Calu3 (cell line): ENCODE data around the gene F2. TPM values are rescaled to one million over a fixed set of nuclear protein-coding genes. Genes with fewer than 3 reads are reported as not detected.

Source experiments
- BruUV-seq: library from RNA; stranded (reverse); fragments of 400-500 nt; replicated peaks from 2 replicates; lab custom pipeline; 2021; lab: Mats Ljungman, UMichigan
- CTCF ChIA-PET: fragments of 300-600 bp; sonication (Branson Sonifier 250); formaldehyde crosslinking; loops from one replicate; lab custom pipeline; 2022; ENCODE audit warnings: antibody characterized with exemption; lab: Charles Lee
- DNase-seq: peaks from one replicate; pipeline ENCODE4 v3.0.0; 2022
- H3K27ac Mint-ChIP-seq: one replicate; pipeline ENCODE4 v1.8.0; 2022; ENCODE audit warnings: mixed read lengths; ENCODE audit not compliant: unreplicated experiment
- H3K27me3 Mint-ChIP-seq: one replicate; pipeline ENCODE4 v1.8.0; 2022; ENCODE audit warnings: mixed read lengths; ENCODE audit not compliant: unreplicated experiment
- H3K36me3 Mint-ChIP-seq: one replicate; pipeline ENCODE4 v1.8.0; 2022; ENCODE audit warnings: mild to moderate bottlenecking, moderate library complexity, mixed read lengths; ENCODE audit not compliant: insufficient read depth, unreplicated experiment
- H3K4me1 Mint-ChIP-seq: one replicate; pipeline ENCODE4 v1.8.0; 2022; ENCODE audit warnings: mild to moderate bottlenecking, low read depth, mixed read lengths; ENCODE audit not compliant: unreplicated experiment
- H3K4me3 Mint-ChIP-seq: one replicate; pipeline ENCODE4 v1.8.0; 2022; ENCODE audit warnings: mild to moderate bottlenecking, low read depth, moderate library complexity, mixed read lengths; ENCODE audit not compliant: unreplicated experiment
- H3K9me3 Mint-ChIP-seq: one replicate; pipeline ENCODE4 v1.8.0; 2022; ENCODE audit warnings: low read depth, mixed read lengths; ENCODE audit not compliant: unreplicated experiment
- intact Hi-C: fragments of 100-400 bp; cut with micrococcal nuclease; formaldehyde crosslinking; loops from one replicate; pipeline ENCODE4 v1.10.0; 2022; ENCODE audit not compliant: unreplicated experiment
- total RNA-seq: library from RNA; stranded (reverse); gene quantifications from 2 replicates; pipeline ENCODE4 v1.2.3, GENCODE V29; 2022
- TF ChIP-seq, protein P1 (sequence below): fragments of 200-600 bp; IDR thresholded peaks from one replicate; pipeline ENCODE4 v1.8.0; 2022; ENCODE audit warnings: antibody characterized with exemption; ENCODE audit not compliant: unreplicated experiment

Gene F2
- total RNA-seq, 1 experiment from 2014 or later: not detected

GRCh38 chr11:46698597-46698996 is 20.4 kb upstream of the F2 start:
- CTCF ChIA-PET: interaction anchor here (1.2 kb wide), 1 partner anchor 9 kb away, joined by 3 read pairs; no protein-coding TSS in a partner anchor
- Mint-ChIP-seq H3K27ac (no peak overlapping the region), H3K27me3 (no peaks in the 10 kb centered on the region), H3K9me3 (no peaks in the 10 kb centered on the region), H3K36me3 (peaks cover 39% of the 10 kb centered on the region), H3K4me1 (peaks cover 10% of the 10 kb centered on the region), H3K4me3 (no peak overlapping the region)
- intact Hi-C loops: no loop called here
- TF ChIP-seq, protein P1, sequence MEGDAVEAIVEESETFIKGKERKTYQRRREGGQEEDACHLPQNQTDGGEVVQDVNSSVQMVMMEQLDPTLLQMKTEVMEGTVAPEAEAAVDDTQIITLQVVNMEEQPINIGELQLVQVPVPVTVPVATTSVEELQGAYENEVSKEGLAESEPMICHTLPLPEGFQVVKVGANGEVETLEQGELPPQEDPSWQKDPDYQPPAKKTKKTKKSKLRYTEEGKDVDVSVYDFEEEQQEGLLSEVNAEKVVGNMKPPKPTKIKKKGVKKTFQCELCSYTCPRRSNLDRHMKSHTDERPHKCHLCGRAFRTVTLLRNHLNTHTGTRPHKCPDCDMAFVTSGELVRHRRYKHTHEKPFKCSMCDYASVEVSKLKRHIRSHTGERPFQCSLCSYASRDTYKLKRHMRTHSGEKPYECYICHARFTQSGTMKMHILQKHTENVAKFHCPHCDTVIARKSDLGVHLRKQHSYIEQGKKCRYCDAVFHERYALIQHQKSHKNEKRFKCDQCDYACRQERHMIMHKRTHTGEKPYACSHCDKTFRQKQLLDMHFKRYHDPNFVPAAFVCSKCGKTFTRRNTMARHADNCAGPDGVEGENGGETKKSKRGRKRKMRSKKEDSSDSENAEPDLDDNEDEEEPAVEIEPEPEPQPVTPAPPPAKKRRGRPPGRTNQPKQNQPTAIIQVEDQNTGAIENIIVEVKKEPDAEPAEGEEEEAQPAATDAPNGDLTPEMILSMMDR: no peak
- no TSS peak for BruUV-seq
- DNase-seq: no peak

GRCh38 chr11:46700241-46701077 is 18.6 kb upstream of the F2 start, which contains the start of the genes ARHGAP1 and ZNF408:
Gene ARHGAP1 (minus strand): TSS chr11:46700619. CDS start chr11:46696107, 4,512 bp downstream.
Gene ZNF408 (plus strand): TSS chr11:46701031. CDS start chr11:46701048, 17 bp downstream.
- intact Hi-C loops: no loop called here
- H3K36me3 Mint-ChIP-seq: peaks cover 47% of the 10 kb centered on the region

GRCh38 chr11:46701078-46701654 is 17.8 kb upstream of the F2 start:
- H3K9me3 Mint-ChIP-seq: no peaks in the 10 kb centered on the region
- intact Hi-C loops: no loop called here
- peak overlapping the region; percentile 98 for H3K4me3 Mint-ChIP-seq
- TF ChIP-seq, protein P1: no peak
- no peaks in the 10 kb centered on the region for H3K27me3 Mint-ChIP-seq
- H3K4me1 Mint-ChIP-seq: peaks cover 10% of the 10 kb centered on the region
- H3K27ac Mint-ChIP-seq: peak overlapping the region; percentile 97
- no peak for DNase-seq
- TSS peak; percentile 72 for BruUV-seq
- peaks cover 51% of the 10 kb centered on the region for H3K36me3 Mint-ChIP-seq
- CTCF ChIA-PET: no interaction called here

More at GRCh38 chr11:46700241-46701077, 18.6 kb upstream of the F2 start, which contains the start of the genes ARHGAP1 and ZNF408:
- H3K4me1 Mint-ChIP-seq: peaks cover 10% of the 10 kb centered on the region
- DNase-seq: peak; percentile 99
- no TSS peak for BruUV-seq
- CTCF ChIA-PET: interaction anchor here (0.7 kb wide), 1 partner anchor 10 kb away, joined by 3 read pairs; no protein-coding TSS in a partner anchor
- TF ChIP-seq, protein P1: no peak
- no peaks in the 10 kb centered on the region for H3K9me3 Mint-ChIP-seq
- peak within 1 kb of the TSS; percentile 98 for H3K4me3 Mint-ChIP-seq
- H3K27ac Mint-ChIP-seq: peak within 1 kb of the TSS; percentile 97
- H3K27me3 Mint-ChIP-seq: no peaks in the 10 kb centered on the region

GRCh38 chr11:46705070-46705688 is 13.8 kb upstream of the F2 start:
- CTCF ChIA-PET: no interaction called here
- H3K27ac Mint-ChIP-seq: no peak overlapping the region
- no peak for DNase-seq
- no peak overlapping the region for H3K4me3 Mint-ChIP-seq
- no TSS peak for BruUV-seq
- H3K9me3 Mint-ChIP-seq: no peaks in the 10 kb centered on the region
- intact Hi-C loops: no loop called here
- H3K36me3 Mint-ChIP-seq: peaks cover 67% of the 10 kb centered on the region
- peaks cover 10% of the 10 kb centered on the region for H3K4me1 Mint-ChIP-seq
- TF ChIP-seq, protein P1: no peak
- H3K27me3 Mint-ChIP-seq: no peaks in the 10 kb centered on the region
